Hematopoietic multipotent progenitor cell treated with erythropoietin and hydrocortisone succinate and interleukin-3 and kit ligand, for 15 days (in vitro differentiated cells): ENCODE measurements around the gene ZNF385C.
"Not testable (repeated sequence)": the region's sequence is repeated elsewhere in the genome, so short reads cannot be mapped to it uniquely, and the experiment has no call there.

Experiments used
- DNase-seq: peaks from one replicate; pipeline ENCODE4 v3.0.0-alpha.2; 2015; ENCODE audit warnings: low spot score

ZNF385C gene, protein sequence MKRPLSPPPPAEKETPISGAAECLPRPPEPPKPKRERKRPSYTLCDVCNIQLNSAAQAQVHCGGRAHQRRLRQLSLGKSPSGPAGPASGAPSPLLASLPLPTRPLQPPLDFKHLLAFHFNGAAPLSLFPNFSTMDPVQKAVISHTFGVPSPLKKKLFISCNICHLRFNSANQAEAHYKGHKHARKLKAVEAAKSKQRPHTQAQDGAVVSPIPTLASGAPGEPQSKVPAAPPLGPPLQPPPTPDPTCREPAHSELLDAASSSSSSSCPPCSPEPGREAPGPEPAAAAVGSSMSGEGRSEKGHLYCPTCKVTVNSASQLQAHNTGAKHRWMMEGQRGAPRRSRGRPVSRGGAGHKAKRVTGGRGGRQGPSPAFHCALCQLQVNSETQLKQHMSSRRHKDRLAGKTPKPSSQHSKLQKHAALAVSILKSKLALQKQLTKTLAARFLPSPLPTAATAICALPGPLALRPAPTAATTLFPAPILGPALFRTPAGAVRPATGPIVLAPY

DNA sequence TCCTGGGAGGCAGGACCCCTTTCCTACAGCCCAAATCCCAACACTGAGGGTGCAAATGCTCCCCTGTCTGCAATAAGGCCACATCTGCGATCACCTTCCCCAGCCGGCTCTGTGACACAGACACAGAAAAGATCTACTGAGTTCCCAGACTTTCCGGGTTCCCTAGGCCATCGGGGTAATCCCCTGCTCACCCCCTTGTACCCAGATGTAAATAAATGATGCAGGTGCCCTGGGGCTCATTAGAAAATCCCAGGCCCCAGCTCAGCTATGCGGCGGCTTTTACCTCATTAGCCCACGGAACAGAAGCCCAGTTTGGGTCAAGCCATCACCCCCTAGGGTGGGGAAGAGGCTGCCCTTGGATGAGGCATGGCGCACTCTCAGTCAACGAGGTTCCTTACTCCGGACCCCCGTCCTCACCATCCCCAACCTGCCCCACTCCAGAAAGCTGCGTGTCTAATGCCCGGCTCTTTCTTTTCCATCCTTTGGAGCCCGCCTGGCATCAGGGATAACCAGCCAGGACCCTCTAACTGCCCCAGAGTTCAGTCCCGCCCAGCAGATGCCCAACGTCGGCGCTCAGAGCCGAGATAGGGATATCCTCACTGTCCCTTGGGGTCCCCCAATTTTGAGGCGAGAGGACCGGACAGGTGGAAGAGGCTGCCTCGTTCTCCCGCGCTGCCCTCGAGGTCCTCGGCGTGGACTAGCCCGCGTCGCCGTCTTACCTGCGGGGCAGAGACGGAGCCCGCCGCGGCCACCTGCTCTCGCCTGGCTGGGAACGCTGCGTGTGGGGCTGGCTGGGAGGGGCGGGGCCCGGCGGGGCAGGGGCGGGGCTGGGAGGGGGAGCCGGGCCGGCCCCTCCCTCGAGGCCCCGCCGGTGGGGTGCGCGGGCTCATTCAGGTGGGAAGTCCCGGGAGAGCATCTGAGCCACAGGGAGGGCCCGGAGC is at the start of gene ZNF385C:
TSS of gene ZNF385C (minus strand) at position 783 of the 941 bp plus-strand sequence. CDS start 35,417 bp downstream, outside the sequence.
- DNase-seq, result no peak

DNA sequence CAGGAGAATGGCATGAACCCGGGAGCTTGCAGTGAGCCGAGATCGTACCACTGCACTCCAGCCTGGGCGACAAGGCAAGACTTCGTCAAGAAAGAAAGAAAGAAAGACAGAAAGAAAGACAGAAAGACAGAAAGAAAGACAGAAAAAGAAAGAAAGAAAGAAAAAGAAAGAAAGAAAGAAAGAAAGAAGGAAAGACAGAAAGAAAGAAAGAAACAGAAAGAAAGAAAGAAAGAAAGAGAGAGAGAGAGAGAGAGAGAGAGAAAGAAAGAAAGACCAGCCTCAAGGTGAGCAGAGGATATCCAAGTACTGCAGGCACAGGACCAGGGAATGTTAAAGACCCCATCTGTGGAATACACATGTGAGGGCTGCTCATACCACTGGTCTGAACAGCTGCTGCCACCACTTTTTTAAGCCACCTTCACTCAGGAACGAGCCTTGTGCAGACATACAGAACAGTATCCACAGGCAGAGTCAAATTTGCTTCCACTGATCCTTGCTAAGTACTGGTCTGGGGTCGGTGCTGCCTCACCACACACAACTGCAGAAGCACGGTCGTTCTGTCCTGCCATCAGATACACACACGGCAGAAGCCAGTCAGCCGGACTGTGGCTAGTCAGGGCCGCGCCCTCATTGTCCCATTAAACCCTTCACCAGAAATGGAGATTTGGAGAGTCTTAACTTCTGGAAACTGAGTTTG is 48.8 kb upstream of the ZNF385C start:
- DNase-seq, result no peak

DNA sequence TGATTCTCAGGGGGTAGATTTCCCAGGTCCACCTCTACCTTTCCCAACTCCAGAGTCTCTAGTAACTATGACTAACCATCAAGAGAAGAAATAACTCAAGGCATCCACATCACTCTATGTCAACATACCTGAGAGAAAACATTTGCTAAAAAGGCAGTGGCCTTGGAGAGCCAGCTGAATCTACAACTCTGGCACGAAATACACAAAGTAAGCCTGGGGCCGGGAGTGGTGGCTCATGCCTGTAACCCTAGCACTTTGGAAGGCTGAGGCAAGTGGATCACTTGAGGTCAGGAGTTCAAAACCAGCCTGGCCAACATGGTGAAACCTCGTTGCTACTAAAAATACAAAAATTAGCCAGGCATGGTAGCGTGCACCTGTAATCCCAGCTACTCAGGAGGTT is 44.9 kb upstream of the ZNF385C start:
- not testable (repeated sequence) for DNase-seq

DNA sequence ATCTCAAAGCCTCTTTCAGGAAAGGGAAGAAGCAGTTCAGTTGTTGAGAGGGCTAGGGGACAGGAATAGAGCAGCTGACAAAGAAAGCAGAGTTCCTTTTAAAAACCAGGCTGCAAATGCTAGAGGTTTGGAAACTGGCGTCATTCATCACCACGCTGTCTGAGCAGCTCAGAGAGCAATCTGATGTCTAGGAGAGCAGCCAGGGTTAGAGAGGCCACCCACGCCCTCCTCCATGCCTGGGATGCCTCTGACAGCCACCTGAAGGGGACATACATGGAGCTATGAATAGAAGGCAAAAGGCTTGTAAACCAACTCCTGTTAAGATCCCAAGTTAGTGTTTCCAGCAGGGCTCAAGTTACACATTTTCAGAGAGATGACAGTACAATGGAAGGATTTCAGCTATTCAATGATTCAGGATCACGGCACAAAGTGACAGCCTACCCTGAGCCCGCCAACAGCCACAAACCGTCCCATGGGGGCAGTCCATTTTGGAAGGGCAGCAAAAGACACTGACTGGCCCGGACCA is 44.2 kb upstream of the ZNF385C start:
- DNase-seq, result no peak

DNA sequence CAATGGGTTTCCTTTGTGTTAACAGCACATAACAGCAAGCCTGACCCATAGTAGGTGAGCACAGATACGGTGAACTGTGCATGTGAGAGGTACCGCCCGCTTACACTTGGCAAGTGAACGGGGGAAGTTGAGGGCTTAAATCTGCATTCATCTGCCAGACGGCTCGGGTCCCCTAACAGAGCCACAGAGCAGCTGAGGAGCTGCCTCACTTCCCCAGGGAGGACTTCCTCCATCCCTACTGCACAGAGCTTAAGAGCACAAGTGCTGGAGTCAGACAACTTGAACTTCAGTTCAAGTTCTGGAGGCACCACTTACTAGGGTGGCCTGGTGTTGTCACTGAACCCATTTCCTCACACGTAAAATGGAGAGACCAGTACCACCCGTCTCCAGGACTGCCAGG is 43.1 kb upstream of the ZNF385C start:
- DNase-seq, result no peak

DNA sequence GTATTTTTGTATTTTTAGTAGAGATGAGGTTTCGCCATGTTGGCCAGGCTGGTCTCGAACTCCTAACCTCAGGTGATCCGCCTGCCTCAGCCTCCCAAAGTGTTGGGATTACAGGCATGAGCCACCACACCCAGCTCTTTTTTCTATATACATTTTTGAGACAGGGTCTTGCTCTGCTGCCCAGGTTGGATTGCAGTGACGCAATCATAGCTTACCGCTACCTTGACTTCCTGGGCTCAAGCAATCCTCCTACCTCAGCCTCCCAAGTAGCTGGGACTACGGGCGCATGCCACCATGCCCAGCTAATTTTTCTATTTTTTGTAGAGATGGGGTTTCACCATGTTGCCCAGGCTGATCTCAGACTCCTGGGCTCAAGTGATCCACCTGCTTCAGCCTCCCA is 42.4 kb upstream of the ZNF385C start:
- DNase-seq, result not testable (repeated sequence)

DNA sequence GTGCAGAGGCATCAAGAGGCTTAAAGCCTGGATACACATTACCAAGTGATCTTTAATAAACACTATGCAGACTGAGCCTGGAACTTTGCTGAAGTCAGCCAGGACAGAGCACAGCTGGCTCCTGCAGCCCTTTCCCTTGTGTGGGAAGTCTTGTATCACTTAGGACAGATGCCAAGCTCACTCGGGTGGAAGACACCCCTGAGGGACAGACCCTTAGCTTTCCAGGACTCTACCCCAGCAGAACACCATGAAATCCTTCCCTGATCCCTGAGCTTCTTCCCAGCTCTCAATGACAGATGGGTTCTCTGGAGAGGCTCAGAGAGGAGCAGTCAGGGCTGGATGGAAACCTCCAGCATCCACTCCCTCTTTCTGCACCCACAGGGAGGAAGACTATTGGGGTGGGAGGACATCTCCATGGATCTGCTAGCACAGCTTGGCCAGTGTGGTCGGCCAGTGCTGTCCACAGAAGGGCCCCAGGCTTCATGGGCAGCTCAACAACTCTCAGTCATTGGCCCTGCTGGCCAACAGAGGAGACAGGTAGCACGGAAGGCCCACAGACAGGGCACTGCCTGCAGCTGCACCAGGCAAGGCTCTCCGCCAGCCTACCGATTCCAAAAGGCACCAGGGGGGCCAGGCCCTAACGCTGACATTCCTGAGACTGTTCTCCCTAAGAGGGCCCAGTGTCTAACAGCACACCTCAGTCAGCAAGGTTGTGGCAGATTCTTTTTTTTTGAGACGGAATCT is 40.6 kb upstream of the ZNF385C start:
- no peak for DNase-seq

DNA sequence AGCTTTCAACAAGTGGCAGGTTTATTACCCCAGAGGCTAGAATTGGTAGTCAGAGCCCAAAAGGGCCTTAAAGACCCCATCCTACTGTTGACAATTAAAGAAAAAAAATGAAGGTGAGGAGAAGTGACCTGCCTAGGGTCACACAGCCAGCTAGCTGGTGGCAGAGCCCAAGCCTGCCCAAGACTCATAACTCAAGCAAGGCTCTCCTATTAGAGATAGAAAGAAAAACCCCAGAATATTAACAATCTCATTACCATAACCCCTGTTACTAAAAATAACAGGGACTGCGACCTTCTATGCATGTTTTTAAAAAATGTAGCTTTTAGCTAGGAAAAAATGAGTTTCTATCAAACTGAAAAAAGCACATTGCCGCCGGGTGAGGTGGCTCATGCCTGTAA is 38.4 kb upstream of the ZNF385C start:
- DNase-seq, result no peak

DNA sequence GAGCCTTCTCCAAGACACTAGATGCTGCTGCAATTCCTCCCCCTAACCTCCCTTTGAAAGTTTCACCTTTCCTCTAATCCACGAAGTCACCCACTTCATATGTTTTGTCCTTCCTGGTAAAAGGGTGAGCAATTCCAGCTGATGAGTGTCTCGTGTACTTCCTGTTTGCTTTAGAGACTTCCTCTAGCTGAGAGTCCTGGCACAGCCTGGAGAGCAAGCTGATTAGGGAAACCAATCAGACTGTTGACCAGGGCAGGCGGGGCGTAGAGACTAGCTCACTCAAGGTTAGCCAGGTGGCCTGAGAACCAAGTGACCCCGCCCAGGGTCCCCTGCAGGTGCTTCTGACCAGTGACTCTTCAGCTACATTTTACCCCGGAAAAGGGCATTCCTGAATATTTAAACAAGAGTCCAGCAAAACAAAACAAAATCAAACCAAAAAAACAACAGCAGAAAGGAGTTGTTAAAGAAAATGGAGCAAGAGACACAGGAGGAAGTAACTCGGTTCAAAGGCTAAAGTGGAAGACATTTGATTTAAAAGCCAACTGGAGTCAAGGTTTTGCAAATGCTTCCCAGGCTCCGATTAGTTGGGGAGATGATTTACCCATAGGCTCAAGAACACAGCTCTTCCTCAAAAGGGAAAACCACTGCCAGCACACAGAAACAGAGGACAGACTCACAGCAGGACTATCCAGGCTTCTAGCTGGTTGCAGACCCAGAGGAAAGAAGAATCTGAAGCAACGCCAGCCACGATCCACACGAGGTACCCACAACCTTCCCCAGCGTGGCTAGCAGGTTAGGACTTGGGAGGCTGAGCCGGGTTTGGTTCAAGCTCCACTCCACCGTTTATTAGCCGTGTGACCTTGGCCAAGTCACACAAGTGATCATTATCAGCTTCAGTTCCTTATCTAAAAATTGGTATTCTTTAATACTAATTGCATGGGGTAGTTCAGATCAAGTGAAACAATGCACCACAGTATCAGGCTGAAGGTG is 37.7 kb upstream of the ZNF385C start:
- DNase-seq, result no peak

DNA sequence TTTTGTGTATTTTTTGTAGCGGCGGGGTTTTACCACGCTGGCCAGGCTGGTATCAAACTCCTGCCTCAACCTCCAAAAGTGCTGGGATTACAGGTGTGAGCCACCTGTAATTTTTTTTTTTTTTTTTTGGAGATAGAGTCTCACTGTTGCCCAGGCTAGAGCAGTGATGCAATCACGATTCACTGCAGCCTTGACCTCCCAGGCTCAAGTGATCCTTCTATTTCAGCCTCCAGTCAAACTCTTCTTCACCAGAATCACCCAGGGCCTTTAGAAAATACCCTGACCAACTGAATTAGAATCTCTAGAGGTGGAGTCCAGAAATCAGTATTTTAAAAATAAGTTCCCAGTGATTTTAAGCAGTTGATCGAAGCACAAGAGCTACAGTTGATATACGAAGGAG is 36.9 kb upstream of the ZNF385C start:
- no peak for DNase-seq

DNA sequence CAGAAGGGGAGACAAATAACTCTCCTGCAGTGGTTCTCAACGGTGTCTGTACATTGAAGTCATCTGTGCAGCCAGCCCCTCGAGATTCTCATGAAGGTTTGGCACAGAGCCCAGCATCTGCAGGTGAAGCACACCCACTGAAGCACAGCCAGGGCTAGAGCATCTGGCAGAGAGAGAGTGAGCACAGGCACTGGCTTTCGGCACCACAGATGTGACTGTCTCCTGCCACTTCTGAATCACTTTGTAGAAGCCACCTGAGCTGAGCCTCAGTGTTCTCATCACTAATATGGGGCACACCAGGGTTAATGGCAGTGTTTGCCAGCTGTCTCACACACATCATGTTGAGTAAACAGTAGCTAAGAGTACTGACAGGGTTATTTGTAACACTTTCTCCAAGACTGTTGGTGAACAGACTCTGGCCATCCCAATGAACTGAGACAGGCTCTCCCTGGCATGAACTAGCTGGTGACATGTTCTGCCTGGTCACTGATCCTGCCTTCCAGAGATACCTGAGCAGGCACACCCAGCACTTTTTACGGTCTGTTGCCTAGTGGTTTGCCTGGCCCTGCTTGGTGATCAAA is 35.3 kb upstream of the ZNF385C start:
- DNase-seq, result peak; percentile 41

DNA sequence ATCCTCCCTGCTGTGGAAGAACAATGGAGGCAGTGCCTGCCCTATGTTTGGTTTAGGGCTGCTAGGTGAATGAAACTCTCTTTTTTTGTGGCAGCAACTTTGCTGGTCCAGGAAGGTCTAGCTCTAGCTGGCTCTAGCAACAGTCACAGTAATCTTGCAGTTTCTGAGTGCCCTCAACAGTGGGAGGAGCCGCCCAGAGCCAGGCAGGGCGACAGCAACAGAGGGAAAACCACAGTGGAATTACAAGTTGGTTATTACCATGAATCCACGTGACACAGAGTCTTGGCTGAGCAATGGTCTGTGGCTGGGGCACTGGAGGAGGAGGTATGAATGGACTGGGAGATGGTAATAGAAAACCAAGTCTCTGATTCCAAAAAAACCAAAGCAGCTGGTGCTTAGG is 34.7 kb upstream of the ZNF385C start:
- no peak for DNase-seq

DNA sequence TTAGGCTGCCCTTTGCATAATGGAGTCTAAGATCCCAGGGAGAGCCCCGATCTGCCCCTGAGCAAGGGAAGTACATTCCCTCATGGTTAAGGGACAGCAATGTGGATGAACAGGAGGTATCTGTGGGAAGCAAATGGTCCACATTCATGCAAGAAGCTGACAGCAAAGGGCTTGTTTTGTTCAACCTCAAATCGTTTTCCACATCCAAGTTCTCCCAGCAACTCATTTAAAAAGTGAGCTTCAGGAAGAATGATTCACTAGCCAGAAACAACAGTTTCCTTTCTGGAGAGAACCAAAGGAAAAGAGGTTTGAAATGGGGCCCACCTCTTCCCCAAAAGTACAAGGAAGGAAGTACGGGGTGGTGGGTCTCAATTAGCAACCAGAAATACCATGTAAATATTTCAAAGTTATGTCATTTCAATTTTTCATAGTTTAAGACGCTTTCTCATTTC is 33.7 kb upstream of the ZNF385C start:
- DNase-seq, result no peak

DNA sequence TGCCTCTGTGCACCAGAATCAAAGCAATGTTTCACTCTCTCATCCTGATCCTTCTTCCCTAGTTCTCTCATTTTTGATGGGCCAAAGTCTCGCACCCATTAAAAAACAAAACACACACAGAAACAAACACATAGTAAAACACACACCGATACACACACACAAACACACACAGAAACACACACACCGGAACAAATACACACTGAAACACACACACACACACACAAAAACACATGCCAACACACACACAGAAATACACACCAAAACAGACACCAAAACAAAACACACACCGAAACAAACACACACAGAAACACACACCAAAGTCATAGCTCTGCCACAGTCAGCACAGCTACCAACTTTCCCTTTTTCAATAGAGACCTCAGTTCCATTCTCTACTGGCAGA is 33.0 kb upstream of the ZNF385C start:
- no peak for DNase-seq

DNA sequence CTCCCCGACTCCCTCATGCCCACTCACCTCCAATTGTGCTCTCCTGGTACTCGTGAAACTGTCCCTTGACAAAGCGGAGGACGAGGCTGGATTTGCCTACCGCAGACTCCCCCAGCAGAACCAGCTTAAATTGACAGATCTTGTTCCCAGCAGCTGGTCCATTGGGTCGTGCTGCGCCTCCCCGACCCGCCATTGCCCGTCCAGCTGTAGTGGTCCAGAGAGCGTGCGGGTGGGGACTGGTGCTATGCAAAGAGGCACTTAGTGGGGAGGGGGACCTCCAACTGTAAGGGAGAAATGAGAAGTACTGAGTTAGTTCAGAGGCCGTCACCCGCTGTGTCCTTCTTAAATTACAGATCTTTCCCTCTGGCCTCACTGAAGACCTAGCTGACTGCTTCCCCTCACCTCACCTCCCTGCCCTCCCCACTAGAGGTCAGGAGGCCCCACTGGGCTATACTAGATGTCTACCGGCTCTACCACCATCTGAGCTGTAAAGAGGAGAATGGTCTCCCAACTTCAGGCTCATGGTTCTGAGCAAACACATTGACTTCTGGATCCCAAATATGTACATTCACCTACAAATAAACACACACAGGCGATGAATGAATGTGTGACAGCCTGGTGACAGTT is 32.1 kb upstream of the ZNF385C start:
- no peak for DNase-seq

DNA sequence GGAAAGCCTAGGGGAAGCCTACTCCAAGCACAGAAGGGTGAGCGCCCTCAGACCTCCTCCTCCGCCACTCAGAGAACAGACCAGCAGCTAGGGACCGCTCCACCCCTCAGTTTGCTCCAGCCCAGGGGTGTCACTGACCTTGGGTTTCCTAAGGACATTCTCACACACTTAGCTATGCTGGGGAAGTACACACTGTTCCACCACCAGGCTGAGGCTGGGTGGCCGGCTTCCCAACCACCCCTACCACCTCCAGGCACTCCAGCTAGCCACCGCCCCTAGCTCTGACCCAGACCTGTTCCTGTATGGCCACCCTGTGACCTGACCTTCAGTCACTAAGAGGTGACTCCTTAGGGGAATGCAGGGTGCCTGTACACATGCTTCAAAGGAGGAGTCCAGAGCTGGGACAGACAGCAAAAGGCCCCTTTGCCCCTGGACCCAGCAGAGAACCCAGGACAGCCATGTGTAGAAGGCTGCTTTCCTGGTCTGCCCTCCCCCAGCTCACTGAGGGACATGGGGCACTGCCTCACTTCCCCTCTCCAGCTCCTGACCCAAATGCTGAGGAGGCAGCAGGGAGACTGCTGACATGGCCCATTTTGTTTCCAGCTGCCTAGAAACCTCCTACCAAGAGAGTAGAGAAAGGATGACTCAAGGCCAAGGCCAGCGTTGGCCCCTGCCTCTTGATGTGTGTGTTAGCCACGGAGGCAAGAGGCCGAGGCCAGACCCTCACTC is 31.0 kb upstream of the ZNF385C start:
- DNase-seq, result no peak

DNA sequence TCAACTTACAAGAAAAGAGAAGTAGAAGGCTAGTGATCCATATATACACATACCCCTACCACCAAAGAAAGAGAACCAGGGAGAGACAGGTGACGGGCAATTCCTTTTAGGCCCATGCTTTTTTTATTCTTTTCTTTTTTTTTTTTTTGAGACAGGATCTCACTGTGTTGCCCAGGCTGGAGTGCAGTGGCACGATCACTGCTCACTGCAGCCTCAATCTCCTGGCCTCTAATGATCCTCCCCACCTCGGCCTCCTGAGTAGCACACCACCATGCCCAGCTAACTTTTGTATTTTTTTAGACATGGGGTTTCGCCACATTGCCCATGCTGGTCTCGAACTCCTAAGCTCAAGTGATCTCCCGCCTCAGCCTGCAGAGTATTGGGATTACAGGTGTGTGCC is 29.1 kb upstream of the ZNF385C start:
- DNase-seq, result no peak

DNA sequence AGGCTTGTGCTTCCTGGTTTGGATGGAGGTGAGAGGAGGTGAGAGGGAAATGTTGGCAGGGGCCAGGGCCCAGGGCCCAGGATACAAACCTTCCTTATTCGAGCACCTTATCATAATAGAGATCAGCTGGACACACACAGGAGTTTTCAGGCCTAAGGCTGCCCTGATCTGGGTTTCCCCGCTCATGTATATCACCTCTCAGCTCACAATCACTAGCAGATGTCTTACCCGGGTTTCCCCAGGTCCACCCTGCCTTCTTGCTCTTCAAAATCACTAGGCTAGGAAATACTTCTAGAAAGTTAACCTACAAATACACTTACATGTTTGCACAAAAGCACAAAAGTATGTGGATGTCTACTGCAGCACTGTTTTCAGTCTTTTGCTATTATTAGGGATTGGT is 28.6 kb upstream of the ZNF385C start:
- DNase-seq, result no peak
